Thoracic aorta (tissue), 2 donors: ENCODE data around the gene TBX1. TPM values are rescaled to one million over a fixed set of nuclear protein-coding genes. Genes with fewer than 3 reads are reported as not detected.

Experiments
- ATAC-seq: fragments of 150-250 bp; one replicate; pipeline ENCODE4 v1.8.0; 2017; ENCODE audit warnings: low read depth; ENCODE audit not compliant: insufficient number of reproducible peaks, low FRiP score
- DNase-seq: peaks from one replicate; pipeline ENCODE4 v3.0.0-alpha.2; 2020; ENCODE audit warnings: low spot score
- H3K27ac ChIP-seq, 2 donors: fragments of 200-600 bp; sonication (generic); 1 replicate in 1 of 2; 2 replicates in 1 of 2; pipeline ENCODE4 v1.5.1; 2016; ENCODE audit warnings: mild to moderate bottlenecking in 2 of 2, moderate library complexity in 2 of 2
- H3K27me3 ChIP-seq: fragments of 200-600 bp; sonication (generic); replicated peaks from 2 replicates; pipeline ENCODE4 v1.6.0; 2016; ENCODE audit warnings: mild to moderate bottlenecking; ENCODE audit not compliant: insufficient read depth
- H3K36me3 ChIP-seq: fragments of 200-600 bp; sonication (generic); one replicate; pipeline ENCODE4 v1.5.1; 2016
- H3K4me1 ChIP-seq, 2 donors: fragments of 200-600 bp; sonication (generic); 1 replicate in 1 of 2; 2 replicates in 1 of 2; pipeline versions ENCODE4 v1.5.1 to v1.6.0; 2016; ENCODE audit warnings: low read depth in 2 of 2, mild to moderate bottlenecking in 1 of 2; ENCODE audit not compliant: control insufficient read depth in 1 of 2
- H3K4me3 ChIP-seq: fragments of 200-600 bp; sonication (generic); 2 replicates; pipeline ENCODE4 v1.5.1; 2016; ENCODE audit warnings: mild to moderate bottlenecking
- H3K9me3 ChIP-seq: fragments of 200-600 bp; sonication (generic); 2 replicates; pipeline ENCODE4 v1.5.1; 2016
- CTCF ChIP-seq: fragments of 200-600 bp; sonication (generic); IDR thresholded peaks from one replicate; pipeline ENCODE4 v1.5.1; 2019; ENCODE audit warnings: antibody characterized with exemption
- total RNA-seq, 2 donors: library from RNA; depleted of rRNA; stranded (reverse); fragments of >200 nt; gene quantifications; one replicate each; pipeline versions ENCODE4 v1.1.0 to v1.2.3, GENCODE V29; 2016

Gene TBX1
- total RNA-seq, 2 donors from 2014 or later, result 2.7 to 8.0 TPM

GRCh38 chr22:19806213-19807160, 45.9 kb downstream of the TBX1 start:
- no peaks in the 10 kb centered on the region for H3K27me3 ChIP-seq
- H3K36me3 ChIP-seq, result no peaks in the 10 kb centered on the region
- H3K9me3 ChIP-seq, result no peaks in the 10 kb centered on the region
- DNase-seq, result no peak
- TF ChIP-seq CTCF, result no peak
- peaks cover 0 to 19% of the 10 kb centered on the region in 2 donors for H3K4me1 ChIP-seq
- ATAC-seq, result no peak
- no peak overlapping the region for H3K27ac ChIP-seq
- H3K4me3 ChIP-seq, result no peak overlapping the region

- ATAC-seq (no peak), DNase-seq (no peak)
- Histone ChIP-seq H3K4me1 (peaks cover 0 to 11% of the 10 kb centered on the region in 2 donors), H3K27ac (no peak overlapping the region), H3K9me3 (no peaks in the 10 kb centered on the region), H3K4me3 (no peak overlapping the region), H3K36me3 (no peaks in the 10 kb centered on the region), H3K27me3 (no peaks in the 10 kb centered on the region)
- no peak for TF ChIP-seq CTCF
Observed at GRCh38 chr22:19807161-19807913, 46.8 kb downstream of the TBX1 start.

GRCh38 chr22:19807914-19808872, 47.6 kb downstream of the TBX1 start:
- Histone ChIP-seq H3K36me3 (no peaks in the 10 kb centered on the region), H3K4me1 (peaks cover 0 to 11% of the 10 kb centered on the region in 2 donors), H3K4me3 (no peak overlapping the region), H3K27me3 (no peaks in the 10 kb centered on the region), H3K27ac (no peak overlapping the region), H3K9me3 (no peaks in the 10 kb centered on the region)
- no peak for TF ChIP-seq CTCF
- ATAC-seq (no peak), DNase-seq (no peak)

GRCh38 chr22:19808873-19809478, 48.4 kb downstream of the TBX1 start:
- Histone ChIP-seq H3K27ac (no peak overlapping the region), H3K9me3 (no peaks in the 10 kb centered on the region), H3K4me1 (peaks cover 0 to 11% of the 10 kb centered on the region in 2 donors), H3K4me3 (no peak overlapping the region), H3K27me3 (no peaks in the 10 kb centered on the region), H3K36me3 (no peaks in the 10 kb centered on the region)
- ATAC-seq (no peak), DNase-seq (no peak)
- no peak for TF ChIP-seq CTCF
